ENCODE data around the gene TYK2.
A peak's percentile ranks its signal among the peaks of the same experiment; 100 is the strongest.
"Not testable (repeated sequence)": the region's sequence is repeated elsewhere in the genome, so short reads cannot be mapped to it uniquely, and the experiment has no call there.

Gene TYK2

GRCh38 chr19:10380313-10381102 is at the start of gene TYK2:
TYK2 (minus strand) TSS chr19:10380572; CDS start chr19:10378406, 2,166 bp downstream.
- DNase-seq (ENCODE audit: low read depth), result peak; percentile 90

DNA sequence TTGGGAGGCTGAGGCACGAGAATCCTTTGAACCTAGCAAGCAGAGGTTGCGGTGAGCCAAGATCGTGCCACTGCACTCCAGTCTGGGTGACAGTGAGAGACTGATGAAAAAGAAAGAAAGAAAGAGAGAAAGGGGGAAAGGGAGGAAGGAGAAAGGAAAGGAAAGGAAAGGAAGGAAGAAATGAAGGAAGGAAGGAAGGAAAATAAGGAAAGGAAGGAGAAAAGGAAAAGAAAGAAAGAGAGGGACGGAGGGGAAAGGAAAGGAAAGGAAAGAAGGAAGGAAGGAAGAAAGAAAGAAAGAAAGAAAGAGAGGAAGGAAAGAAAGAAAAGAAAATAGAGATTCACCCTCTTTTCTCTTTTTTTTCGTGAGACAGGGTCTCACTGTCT is 48.6 kb upstream of the TYK2 start:
- no peak for DNase-seq (ENCODE audit: low read depth)

DNA sequence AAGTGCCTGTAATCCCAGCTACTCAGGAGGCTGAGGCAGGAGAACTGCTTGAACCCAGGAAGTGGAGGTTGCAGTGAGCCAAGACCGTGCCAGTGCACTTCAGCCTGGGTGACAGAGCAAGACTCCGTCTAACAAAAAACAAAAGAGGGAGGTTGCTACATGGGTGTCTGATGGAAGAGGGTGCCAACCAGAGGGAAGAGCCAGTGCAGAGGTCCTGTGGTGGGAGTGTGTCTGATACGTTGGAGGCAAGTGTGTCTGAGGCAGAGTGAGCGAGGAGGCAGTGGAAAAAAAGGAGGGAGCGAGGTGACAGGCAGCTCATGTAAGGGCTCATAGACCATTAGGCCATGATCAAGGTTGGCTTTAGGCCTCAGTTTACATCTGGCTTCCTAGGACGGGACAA is 46.8 kb upstream of the TYK2 start:
- no peak for DNase-seq (ENCODE audit: low read depth)

DNA sequence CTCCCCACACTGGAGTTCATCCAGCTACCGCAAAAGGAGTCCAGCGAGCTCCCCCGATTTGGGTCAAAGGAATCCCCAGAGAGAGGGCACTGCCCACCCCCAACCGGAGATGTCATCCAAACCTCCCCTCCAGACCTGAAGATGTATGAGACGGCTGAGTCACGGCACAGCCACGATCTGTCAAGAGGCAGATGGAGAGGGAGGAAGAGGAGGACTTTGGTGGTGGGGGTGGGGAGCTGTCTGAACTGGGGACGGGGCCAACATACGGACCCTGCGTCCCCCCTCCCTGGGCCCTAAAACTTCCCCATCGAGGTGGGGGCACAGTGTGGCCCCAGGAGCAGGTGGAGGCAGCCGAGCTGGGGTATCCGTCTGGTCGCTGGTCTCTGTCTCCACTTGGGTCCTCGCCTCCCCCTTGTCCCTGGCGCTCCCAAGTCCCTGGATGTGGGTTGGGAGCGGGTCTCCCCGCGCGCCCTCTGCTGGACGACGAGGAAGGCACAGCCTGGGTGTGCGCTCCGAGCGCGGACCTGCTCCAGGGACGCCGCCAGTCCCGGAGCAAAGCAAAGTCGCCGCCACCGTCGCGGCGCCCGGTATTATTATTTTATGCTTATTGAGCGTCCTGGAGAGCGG is 43.8 kb upstream of the TYK2 start:
- peak; percentile 49 for DNase-seq (ENCODE audit: low read depth)

- no peak for DNase-seq (ENCODE audit: low read depth)
These were observed 42.5 kb upstream of the TYK2 start for GRCh38 chr19:10422846-10423245.

- no peak for DNase-seq (ENCODE audit: low read depth)
These were observed 41.7 kb upstream of the TYK2 start for GRCh38 chr19:10422046-10422461.

DNA sequence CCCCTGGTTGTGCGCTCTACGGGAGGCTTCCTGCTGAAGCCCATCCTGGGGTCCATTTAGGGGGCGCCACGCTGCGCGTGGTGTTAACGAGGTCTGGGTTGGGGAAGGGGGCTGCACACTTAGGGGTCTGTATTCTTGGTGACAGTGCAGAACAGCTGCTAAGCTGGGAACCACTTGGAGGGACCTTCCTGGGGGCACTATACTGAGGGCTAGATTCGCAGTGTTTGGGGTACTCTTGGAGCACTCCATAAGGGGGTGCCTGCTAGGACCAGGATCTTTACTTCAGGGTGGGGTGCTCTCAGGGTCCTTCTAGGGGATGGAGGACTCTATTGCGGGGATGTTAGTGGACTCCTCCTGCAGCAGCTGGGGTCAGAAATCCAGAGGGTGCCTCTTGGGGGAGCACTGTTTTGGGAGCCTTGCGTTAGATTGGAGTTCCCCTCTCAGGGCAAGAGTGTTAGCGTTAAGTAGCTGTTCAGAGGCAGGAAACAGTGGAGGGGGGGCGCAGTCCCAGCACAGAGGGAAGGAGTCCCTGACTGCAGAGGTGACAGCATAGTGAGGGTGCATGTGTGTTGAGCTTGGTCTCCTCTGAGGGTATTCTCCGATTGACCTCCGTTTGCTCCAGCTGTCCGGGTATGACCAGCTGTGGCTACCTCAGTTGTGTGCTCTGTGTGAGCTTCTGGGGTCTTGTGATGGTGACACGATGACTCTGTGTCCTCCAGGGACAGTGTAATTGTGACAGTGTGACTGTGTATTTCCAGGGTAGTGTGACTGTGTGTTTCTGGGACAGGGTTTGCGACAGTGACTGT is 41.1 kb upstream of the TYK2 start:
- no peak for DNase-seq (ENCODE audit: low read depth)

DNA sequence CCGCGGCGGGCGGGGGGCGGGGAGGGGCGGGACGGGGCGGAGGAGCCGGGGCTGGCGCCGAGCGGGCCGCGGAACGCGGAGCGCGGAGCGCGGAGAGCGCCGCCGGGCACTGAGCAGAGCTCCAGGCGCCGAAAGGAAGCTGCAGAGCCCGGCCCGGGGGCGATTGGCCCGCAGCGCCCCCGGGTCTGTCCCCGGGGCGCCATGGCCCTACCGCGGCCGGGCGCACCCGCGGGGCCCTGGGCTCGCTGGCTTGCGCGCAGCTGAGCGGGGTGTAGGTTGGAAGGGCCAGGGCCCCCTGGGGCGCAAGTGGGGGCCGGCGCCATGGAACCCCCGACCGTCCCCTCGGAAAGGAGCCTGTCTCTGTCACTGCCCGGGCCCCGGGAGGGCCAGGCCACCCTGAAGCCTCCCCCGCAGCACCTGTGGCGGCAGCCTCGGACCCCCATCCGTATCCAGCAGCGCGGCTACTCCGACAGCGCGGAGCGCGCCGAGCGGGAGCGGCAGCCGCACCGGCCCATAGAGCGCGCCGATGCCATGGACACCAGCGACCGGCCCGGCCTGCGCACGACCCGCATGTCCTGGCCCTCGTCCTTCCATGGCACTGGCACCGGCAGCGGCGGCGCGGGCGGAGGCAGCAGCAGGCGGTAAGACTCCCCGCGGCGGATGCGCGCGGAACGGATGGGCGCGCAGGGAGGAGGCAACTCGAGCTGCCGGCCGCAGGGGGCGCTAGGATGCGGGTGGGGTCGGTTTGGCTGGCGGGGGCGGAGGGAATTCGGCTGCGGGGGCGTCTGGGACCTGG is 40.3 kb upstream of the TYK2 start, which contains the start of gene PDE4A:
PDE4A (plus strand) TSS at position 95 of the 796 bp plus-strand sequence; CDS start at position 322, 227 bp downstream.
- no peak for DNase-seq (ENCODE audit: low read depth)

GRCh38 chr19:10419646-10420443 is 39.5 kb upstream of the TYK2 start:
- DNase-seq (ENCODE audit: low read depth), result no peak

- no peak for DNase-seq (ENCODE audit: low read depth)
These were observed 38.9 kb upstream of the TYK2 start for GRCh38 chr19:10419200-10419645.

- DNase-seq (ENCODE audit: low read depth), result no peak
These were observed 38.3 kb upstream of the TYK2 start for GRCh38 chr19:10418485-10419199.

DNA sequence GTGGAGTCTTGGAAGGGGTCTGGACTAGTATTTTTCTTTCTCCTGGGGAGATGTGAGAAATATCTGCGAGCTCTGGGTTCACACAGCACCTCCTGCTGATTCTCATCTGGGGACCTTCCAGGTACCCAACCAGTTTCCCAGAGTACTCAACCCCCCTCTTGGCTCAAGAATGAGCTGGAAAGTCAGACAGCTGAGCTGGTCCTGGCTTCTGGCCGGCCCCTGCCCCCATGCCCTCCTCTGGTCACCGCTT is 37.8 kb upstream of the TYK2 start:
- DNase-seq (ENCODE audit: low read depth), result no peak

DNA sequence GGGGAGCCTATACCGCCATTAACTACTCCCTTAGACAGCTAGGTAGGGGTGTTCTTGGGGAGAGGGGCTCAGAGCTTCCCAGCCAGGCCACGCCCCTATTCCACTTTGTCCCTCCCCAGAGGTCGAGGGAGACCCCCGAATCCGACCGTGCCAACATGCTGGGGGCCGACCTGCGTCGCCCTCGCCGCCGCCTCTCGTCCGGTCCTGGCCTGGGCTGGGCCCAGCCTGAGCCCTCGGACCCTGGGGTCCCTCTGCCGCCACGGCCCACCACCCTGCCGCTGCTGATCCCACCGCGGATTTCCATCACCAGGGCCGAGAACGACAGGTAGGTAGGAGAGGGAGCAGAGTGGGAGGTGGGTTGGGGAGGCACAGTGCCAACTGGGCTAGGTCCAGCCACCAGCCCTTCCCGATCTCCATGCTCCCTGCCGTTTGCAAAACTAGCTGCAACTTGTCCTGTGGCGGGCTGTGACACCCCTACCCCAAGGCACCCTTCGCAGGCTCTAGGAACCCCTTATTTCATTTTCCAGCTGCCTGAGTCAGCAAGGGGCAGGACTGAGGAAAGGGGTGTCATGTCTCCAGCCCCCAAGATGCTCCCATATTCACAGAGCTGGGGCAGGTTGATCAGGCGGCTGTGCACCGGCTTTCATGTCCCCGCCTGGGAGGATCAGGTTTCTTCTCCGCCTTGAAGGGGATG is 37.3 kb upstream of the TYK2 start:
- DNase-seq (ENCODE audit: low read depth), result no peak

DNA sequence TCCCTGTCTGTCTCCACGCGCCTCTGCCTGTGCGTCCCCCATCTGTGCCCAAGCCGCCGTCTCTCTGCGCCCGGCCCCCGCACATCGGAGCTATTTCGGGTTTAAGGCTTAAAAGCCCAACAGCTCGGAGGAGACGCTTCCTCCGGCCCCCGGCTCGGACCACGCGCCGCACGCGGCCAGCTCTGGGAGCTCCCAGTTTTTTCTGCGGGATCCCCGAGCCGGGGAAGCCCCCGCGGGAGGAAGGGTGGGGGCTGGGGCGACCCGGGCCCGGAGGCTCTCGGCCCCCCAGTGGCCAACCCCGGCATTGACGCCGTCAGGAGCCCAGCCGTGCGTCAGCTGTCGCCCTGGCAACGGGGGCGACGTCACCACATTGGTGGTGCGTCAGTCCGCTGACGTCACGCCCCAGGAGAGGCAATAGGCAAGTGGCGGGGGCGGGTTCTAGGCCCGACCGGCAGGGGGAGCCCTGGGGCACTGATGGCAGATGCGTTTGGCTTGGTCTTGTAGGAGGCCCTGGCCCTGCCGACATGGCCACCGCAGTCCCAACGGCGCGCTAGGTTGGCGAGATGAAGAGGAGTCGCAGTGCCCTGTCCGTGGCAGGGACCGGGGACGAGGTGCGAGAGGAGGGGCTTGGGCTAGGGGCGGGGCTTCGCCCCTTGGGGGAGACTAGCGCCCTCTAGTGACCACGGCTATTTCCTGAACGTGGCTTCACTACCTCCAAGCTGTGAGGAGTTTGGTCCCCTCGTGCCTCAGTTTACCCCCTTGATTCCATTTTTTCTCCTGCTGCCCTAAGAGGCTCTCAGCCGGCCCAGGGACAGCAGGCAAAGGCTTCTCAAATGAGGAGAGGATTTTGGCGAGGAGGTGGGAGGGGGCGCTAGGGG is 36.2 kb upstream of the TYK2 start:
- DNase-seq (ENCODE audit: low read depth), result no peak

DNA sequence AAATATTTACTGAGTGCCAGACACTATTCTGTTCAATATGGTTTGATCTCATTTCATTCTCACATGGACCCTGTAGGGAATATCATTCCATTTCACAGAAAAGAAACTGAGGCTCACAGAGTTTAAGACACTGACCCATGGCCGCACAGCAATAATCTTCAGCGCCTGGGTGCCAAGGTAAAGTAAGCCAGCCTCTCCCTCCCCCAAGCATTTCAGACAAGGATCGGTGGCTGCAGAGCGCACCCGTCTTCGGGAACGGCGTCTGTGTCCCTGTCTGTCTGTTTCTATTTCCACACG is 35.7 kb upstream of the TYK2 start:
- no peak for DNase-seq (ENCODE audit: low read depth)

- DNase-seq (ENCODE audit: low read depth), result no peak
These were observed 32.0 kb upstream of the TYK2 start for GRCh38 chr19:10412257-10412977.

GRCh38 chr19:10411224-10411623 is 30.9 kb upstream of the TYK2 start:
- DNase-seq (ENCODE audit: low read depth), result not testable (repeated sequence)

GRCh38 chr19:10408511-10409283 is 28.3 kb upstream of the TYK2 start:
- no peak for DNase-seq (ENCODE audit: low read depth)

Measured in HS-27A (cell line).